HEK293 (cell line): Measurements from ENCODE around the gene GBP5.

Experiments
- CTCF ChIA-PET: fragments of 350-600 bp; formaldehyde crosslinking; extraction: SDS; loops from one replicate; lab custom pipeline; 2021; ENCODE audit warnings: antibody characterized with exemption; lab: Yijun Ruan, JAX
- POLR2A ChIA-PET: fragments of 300-600 bp; formaldehyde crosslinking; extraction: SDS; loops from one replicate; lab custom pipeline; 2020; ENCODE audit warnings: antibody characterized with exemption, inconsistent platforms; lab: Yijun Ruan, JAX
- H3K27ac ChIP-seq: fragments of 200-500 bp; sonication (Bioruptor generic); 2 replicates; pipeline ENCODE4 v1.5.1; 2014; ENCODE audit warnings: low read depth, low read length, control low read depth, inconsistent platforms; ENCODE audit errors: extremely low read depth
- H3K36me3 ChIP-seq, 2 experiments: fragments of 200-500 bp in 1 of 2; sonication (Bioruptor generic) in 1 of 2; 1 replicate in 1 of 2; 2 replicates in 1 of 2; pipeline ENCODE4 v1.5.1; 2014 to 2017; ENCODE audit warnings: inconsistent platforms in 2 of 2, low read length in 2 of 2; ENCODE audit not compliant: control insufficient read depth in 2 of 2, insufficient read depth in 1 of 2
- H3K4me1 ChIP-seq: fragments of 200-500 bp; sonication (Bioruptor generic); 2 replicates; pipeline ENCODE4 v1.5.1; 2014; ENCODE audit warnings: mild to moderate bottlenecking, low read length, inconsistent platforms; ENCODE audit not compliant: control insufficient read depth, insufficient read depth
- H3K4me3 ChIP-seq: 2 replicates; pipeline ENCODE4 v1.5.1; 2011; ENCODE audit warnings: low read depth, mild to moderate bottlenecking, control low read depth, low read length, moderate library complexity
- H3K9me3 ChIP-seq: fragments of 200-500 bp; sonication (Bioruptor generic); 2 replicates; pipeline ENCODE4 v1.5.1; 2014; ENCODE audit warnings: low read depth, low read length, inconsistent platforms; ENCODE audit not compliant: control insufficient read depth, insufficient read depth
- BCL11A ChIP-seq: fragments of 450-650 bp; formaldehyde crosslinking; IDR thresholded peaks from 2 replicates; pipeline ENCODE4 v1.5.1; 2016; ENCODE audit warnings: low read depth, missing biosample characterization, missing genetic modification characterization
- HOXD13 ChIP-seq: sonication (generic); formaldehyde crosslinking; IDR thresholded peaks from 2 replicates; pipeline ENCODE4 v1.8.0; 2022; ENCODE audit warnings: missing genetic modification reagents, borderline replicate concordance
- OSR2 ChIP-seq: fragments of 450-650 bp; formaldehyde crosslinking; IDR thresholded peaks from 2 replicates; pipeline ENCODE4 v1.5.1; 2016; ENCODE audit warnings: missing biosample characterization, missing genetic modification characterization
- ZEB2 ChIP-seq: fragments of 450-650 bp; formaldehyde crosslinking; IDR thresholded peaks from 2 replicates; pipeline ENCODE4 v1.5.1; 2016; ENCODE audit warnings: missing biosample characterization, missing genetic modification characterization
- ZNF175 ChIP-seq: fragments of 450-650 bp; formaldehyde crosslinking; IDR thresholded peaks from 2 replicates; pipeline ENCODE4 v1.5.1; 2016; ENCODE audit warnings: missing biosample characterization, missing genetic modification characterization
- ZNF2 ChIP-seq: fragments of 450-650 bp; formaldehyde crosslinking; IDR thresholded peaks from 2 replicates; pipeline ENCODE4 v1.5.1; 2016; ENCODE audit warnings: missing biosample characterization, missing genetic modification characterization
- ZNF426 ChIP-seq: fragments of 450-650 bp; formaldehyde crosslinking; IDR thresholded peaks from 2 replicates; pipeline ENCODE4 v1.5.1; 2017; ENCODE audit warnings: missing biosample characterization, missing genetic modification characterization, mild to moderate bottlenecking, inconsistent platforms, moderate library complexity
- ZNF510 ChIP-seq: fragments of 450-650 bp; formaldehyde crosslinking; IDR thresholded peaks from 2 replicates; pipeline ENCODE4 v1.5.1; 2018; ENCODE audit warnings: mild to moderate bottlenecking, missing genetic modification characterization, missing biosample characterization; ENCODE audit not compliant: insufficient replicate concordance
- ZNF585B ChIP-seq: fragments of 450-650 bp; formaldehyde crosslinking; IDR thresholded peaks from 2 replicates; pipeline ENCODE4 v1.5.1; 2016; ENCODE audit warnings: missing biosample characterization, missing genetic modification characterization
- ZNF791 ChIP-seq: fragments of 450-650 bp; formaldehyde crosslinking; IDR thresholded peaks from 2 replicates; pipeline ENCODE4 v1.5.1; 2016; ENCODE audit warnings: missing biosample characterization, missing genetic modification characterization
- TF ChIP-seq, protein P1 (sequence below): fragments of 450-650 bp; formaldehyde crosslinking; IDR thresholded peaks from 2 replicates; pipeline ENCODE4 v1.5.1; 2016; ENCODE audit warnings: missing biosample characterization, missing genetic modification characterization
- TF ChIP-seq, protein P2 (sequence below): fragments of 450-650 bp; formaldehyde crosslinking; IDR thresholded peaks from 2 replicates; pipeline ENCODE4 v1.5.1; 2016; ENCODE audit warnings: missing biosample characterization, missing genetic modification characterization
- TF ChIP-seq, protein P3 (sequence below): fragments of 450-650 bp; formaldehyde crosslinking; IDR thresholded peaks from 2 replicates; pipeline ENCODE4 v1.5.1; 2016; ENCODE audit warnings: missing biosample characterization, missing genetic modification characterization
- TF ChIP-seq, protein P4 (sequence below): fragments of 450-650 bp; formaldehyde crosslinking; IDR thresholded peaks from 2 replicates; pipeline ENCODE4 v1.5.1; 2016; ENCODE audit warnings: missing biosample characterization, missing genetic modification characterization, borderline replicate concordance
- TF ChIP-seq, protein P5 (sequence below): fragments of 450-650 bp; formaldehyde crosslinking; IDR thresholded peaks from 2 replicates; pipeline ENCODE4 v1.5.1; 2017; ENCODE audit warnings: missing biosample characterization, missing genetic modification characterization

GBP5 gene

DNA sequence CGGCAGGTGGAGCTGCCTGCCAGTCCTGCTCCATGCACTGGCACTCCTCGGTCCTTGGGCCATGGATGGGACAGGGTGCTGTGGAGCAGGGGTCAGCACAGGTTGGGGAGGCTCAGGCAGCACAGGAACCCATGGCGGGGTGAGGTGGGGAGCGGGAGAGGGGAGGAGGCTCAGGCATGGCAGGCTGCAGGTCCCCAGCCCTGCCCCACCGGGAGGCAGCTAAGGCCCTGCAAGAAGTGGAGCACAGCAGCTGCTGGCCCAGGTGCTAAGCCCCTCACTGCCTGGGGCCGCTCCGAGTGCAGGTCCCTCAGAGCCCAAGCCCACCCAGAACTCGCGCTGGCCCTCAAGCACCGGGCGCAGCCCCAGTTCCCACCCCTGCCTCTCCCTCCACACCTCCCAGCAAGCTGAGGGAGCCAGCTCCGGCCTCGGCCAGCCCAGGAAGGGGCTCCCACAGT is 691 bp upstream of the GBP5 start (continued):
- TF ChIP-seq BCL11A (tag by site-specific recombination) (no peak), ZNF791 (no peak)
- TF ChIP-seq, protein P1, sequence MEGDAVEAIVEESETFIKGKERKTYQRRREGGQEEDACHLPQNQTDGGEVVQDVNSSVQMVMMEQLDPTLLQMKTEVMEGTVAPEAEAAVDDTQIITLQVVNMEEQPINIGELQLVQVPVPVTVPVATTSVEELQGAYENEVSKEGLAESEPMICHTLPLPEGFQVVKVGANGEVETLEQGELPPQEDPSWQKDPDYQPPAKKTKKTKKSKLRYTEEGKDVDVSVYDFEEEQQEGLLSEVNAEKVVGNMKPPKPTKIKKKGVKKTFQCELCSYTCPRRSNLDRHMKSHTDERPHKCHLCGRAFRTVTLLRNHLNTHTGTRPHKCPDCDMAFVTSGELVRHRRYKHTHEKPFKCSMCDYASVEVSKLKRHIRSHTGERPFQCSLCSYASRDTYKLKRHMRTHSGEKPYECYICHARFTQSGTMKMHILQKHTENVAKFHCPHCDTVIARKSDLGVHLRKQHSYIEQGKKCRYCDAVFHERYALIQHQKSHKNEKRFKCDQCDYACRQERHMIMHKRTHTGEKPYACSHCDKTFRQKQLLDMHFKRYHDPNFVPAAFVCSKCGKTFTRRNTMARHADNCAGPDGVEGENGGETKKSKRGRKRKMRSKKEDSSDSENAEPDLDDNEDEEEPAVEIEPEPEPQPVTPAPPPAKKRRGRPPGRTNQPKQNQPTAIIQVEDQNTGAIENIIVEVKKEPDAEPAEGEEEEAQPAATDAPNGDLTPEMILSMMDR (tag by site-specific recombination), result no peak
- TF ChIP-seq, protein P2, sequence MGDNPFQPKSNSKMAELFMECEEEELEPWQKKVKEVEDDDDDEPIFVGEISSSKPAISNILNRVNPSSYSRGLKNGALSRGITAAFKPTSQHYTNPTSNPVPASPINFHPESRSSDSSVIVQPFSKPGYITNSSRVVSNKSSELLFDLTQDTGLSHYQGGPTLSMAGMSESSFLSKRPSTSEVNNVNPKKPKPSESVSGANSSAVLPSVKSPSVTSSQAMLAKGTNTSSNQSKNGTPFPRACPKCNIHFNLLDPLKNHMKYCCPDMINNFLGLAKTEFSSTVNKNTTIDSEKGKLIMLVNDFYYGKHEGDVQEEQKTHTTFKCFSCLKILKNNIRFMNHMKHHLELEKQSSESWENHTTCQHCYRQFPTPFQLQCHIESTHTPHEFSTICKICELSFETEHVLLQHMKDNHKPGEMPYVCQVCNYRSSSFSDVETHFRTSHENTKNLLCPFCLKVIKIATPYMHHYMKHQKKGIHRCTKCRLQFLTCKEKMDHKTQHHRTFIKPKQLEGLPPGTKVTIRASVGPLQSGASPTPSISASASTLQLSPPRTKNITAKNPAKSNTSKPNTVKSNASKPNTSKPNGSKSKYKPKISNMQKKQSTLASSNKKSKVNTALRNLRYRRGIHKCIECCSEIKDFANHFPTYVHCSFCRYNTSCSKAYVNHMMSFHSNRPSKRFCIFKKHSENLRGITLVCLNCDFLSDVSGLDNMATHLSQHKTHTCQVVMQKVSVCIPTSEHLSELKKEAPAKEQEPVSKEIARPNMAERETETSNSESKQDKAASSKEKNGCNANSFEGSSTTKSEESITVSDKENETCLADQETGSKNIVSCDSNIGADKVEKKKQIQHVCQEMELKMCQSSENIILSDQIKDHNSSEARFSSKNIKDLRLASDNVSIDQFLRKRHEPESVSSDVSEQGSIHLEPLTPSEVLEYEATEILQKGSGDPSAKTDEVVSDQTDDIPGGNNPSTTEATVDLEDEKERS (tag by site-specific recombination), result no peak

DNA sequence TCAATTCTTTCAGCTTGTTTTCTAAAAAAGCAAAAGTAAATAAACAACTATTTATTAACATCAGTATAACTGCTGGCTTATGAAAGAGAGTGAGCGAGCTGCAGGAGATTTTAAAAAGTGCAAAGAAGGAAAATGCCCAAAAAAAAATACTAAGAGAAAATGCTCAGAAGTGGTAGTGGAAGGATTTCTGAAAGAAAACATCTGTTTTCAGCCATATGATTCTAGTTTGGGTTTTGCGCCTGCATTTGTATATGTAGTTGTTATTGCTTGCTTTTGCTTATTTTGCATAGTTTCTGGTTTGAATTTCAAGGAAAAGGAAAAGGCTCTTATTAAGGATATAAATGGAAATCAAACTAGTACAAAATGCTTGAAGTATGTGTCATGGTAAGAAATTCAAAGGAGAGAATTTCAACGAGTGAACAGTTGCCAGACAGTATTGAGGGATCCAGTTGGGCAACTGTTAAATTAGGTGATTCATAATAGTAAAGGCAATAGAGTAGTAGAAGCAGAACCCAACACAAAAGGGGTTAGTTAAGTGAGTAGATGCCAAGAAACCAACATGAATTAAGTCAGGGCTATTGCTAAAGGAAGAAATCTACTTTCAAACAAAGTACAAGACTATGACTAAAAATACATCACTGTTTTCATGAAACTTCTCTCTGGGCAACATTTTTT is 1.2 kb downstream of the GBP5 start:
- TF ChIP-seq ZEB2 (no peak), ZNF510 (tag by site-specific recombination) (no peak), ZNF426 (no peak), ZNF175 (tag by site-specific recombination) (no peak), HOXD13 (CRISPR knock-in tag) (no peak), ZNF2 (no peak), ZNF585B (no peak)
- TF ChIP-seq, protein P3, sequence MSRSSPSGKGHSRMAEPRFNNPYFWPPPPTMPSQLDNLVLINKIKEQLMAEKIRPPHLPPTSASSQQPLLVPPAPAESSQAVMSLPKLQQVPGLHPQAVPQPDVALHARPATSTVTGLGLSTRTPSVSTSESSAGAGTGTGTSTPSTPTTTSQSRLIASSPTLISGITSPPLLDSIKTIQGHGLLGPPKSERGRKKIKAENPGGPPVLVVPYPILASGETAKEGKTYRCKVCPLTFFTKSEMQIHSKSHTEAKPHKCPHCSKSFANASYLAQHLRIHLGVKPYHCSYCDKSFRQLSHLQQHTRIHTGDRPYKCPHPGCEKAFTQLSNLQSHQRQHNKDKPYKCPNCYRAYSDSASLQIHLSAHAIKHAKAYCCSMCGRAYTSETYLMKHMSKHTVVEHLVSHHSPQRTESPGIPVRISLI (tag by site-specific recombination), result no peak
- TF ChIP-seq, protein P4, sequence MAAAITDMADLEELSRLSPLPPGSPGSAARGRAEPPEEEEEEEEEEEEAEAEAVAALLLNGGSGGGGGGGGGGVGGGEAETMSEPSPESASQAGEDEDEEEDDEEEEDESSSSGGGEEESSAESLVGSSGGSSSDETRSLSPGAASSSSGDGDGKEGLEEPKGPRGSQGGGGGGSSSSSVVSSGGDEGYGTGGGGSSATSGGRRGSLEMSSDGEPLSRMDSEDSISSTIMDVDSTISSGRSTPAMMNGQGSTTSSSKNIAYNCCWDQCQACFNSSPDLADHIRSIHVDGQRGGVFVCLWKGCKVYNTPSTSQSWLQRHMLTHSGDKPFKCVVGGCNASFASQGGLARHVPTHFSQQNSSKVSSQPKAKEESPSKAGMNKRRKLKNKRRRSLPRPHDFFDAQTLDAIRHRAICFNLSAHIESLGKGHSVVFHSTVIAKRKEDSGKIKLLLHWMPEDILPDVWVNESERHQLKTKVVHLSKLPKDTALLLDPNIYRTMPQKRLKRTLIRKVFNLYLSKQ, result no peak
- TF ChIP-seq, all 188 proteins: peak for 0
- ChIA-PET POLR2A (no interaction called here), CTCF (no interaction called here)
- H3K4me3 ChIP-seq, result no peak overlapping the region
- no peaks in the 10 kb centered on the region for H3K9me3 ChIP-seq
- H3K36me3 ChIP-seq, result no peaks in the 10 kb centered on the region
- no peaks in the 10 kb centered on the region for H3K4me1 ChIP-seq
- H3K27ac ChIP-seq, result no peak overlapping the region

DNA sequence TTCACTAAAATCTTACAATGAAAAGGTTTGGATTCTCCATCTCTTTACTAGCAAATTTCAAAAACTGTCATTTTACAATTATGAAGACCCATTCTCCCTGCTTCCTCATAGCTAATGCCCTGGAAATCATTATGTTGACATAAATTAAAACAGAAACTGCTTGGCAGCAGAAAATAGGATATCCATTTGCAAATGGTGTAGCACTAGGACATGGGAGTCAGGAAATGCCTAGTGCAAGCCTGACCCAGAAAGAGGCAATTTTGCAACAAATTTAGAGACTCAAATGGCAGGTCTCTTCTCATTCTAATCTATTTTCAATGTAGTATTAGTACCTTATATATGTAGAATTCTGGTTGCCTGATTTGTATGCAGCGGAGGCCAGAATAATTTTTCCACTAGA is 2.2 kb downstream of the GBP5 start:
- H3K27ac ChIP-seq, result no peak overlapping the region
- CTCF ChIA-PET, result interaction anchor here (0.6 kb wide), 1 partner anchor 57 kb away, joined by 3 read pairs; no protein-coding TSS in a partner anchor
- POLR2A ChIA-PET, result no interaction called here

More for the DNA sequence above, 2.2 kb downstream of the GBP5 start:
- Histone ChIP-seq H3K9me3 (no peaks in the 10 kb centered on the region), H3K4me3 (no peak overlapping the region), H3K36me3 (no peaks in the 10 kb centered on the region), H3K4me1 (no peaks in the 10 kb centered on the region)
- TF ChIP-seq OSR2 (tag by site-specific recombination), result no peak
- TF ChIP-seq, protein P5, sequence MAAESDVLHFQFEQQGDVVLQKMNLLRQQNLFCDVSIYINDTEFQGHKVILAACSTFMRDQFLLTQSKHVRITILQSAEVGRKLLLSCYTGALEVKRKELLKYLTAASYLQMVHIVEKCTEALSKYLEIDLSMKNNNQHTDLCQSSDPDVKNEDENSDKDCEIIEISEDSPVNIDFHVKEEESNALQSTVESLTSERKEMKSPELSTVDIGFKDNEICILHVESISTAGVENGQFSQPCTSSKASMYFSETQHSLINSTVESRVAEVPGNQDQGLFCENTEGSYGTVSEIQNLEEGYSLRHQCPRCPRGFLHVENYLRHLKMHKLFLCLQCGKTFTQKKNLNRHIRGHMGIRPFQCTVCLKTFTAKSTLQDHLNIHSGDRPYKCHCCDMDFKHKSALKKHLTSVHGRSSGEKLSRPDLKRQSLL, result no peak
